HG03521 (cell line): ENCODE data around the gene SLC35F1.
A peak's percentile ranks its signal among the peaks of the same experiment; 100 is the strongest.

Experiments used
- ATAC-seq: cut with Tn5 transposase; IDR thresholded peaks from one replicate; pipeline ENCODE4 v1.9.1; 2021; ENCODE audit warnings: mild to moderate bottlenecking, moderate library complexity; ENCODE audit not compliant: unreplicated experiment

The SLC35F1 gene

DNA sequence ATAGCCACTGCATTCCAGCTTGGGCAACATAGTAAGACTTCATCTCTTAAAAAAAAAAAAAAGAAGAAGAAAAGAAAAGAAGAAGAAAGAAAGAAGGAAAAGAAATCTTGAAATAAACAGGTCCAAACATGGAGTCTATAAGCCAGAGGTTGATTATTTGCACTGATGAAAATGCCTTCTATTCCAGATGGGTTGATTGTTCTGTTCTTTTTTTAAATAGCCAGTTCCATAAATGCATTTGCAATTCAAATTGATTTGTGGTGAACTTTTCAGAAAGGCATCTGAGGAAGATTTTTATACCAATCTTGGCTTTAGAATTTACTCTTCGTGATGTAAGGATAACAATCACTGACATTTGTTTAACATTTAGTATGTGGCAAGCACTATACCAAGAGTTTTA, 397.3 kb downstream of the SLC35F1 start:
- no peak for ATAC-seq

DNA sequence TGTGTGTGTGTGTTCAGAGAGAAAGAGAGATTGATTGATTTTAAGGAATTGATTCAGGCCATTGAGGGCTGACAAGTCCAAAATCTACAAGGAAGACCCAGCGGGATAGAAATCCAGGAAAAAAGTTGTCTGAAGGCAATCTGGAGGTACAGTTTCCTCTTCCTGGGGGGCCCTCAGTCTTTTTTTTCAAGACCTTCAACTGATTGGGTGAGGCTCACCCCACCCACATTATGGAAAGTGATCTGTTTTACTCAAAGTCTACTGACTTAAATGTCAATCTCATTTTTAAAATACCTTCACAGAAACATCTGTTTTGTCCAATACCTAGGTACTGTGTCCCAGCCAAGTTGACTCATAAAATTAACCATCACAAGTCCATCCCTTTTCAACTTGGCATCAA, 398.0 kb downstream of the SLC35F1 start:
- no peak for ATAC-seq

DNA sequence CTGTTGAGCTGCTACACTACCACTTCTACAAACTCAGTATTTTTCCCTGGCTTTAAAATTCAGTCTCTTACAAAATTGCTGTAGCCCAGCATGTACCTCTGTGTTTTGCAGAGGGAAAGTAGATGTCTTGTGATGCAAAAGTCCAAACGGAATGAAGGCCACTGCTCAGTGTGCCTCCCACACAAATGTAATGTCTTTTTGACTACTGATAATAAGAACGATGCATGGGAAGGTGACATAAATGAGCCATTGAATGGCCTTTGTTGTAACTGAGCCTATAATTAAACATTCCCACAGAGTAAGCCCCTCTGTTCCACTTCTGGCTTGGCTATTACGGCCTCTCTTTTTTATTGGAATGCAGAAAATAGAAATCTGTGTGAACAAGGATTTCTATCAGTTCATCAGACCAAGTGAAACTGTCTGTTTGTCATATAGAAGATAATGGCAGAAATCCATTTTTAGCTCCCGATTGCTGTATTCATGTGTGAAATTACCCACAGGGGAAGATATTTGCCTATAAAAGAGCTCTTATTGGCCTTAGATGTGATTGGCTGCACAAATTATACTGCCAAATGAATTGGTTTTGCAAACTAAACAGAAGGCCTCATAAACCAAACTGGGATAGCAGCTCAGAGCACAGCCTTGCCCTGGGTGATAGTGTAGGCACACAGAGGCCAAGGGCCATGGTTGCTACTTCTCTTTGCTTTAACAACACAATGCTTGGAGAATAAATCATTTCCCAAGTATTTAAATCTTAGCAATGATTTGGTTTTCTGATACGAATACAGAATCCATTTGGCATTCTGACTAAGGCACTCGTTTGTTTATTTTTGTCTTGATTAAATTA, 399.6 kb downstream of the SLC35F1 start:
- no peak for ATAC-seq

DNA sequence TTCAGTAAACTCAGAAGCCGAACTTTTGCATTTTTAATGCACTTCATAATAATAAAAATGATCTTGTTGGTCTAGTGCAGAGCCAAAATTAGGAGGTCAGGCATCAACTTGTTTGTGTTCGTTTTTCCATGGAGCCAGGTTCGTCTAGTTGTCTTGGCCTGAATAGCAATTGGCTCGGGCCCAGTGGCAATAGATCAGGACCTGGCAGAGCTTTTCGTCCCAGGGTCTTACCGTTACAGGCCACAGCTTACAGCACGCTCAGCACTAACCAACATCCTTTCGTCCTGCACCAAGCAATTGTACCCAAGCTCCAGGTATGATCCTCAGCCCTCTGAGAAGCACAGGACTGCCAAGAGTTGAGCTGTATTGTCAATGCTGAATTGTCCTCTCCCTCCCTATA, 400.5 kb downstream of the SLC35F1 start:
- ATAC-seq: no peak

DNA sequence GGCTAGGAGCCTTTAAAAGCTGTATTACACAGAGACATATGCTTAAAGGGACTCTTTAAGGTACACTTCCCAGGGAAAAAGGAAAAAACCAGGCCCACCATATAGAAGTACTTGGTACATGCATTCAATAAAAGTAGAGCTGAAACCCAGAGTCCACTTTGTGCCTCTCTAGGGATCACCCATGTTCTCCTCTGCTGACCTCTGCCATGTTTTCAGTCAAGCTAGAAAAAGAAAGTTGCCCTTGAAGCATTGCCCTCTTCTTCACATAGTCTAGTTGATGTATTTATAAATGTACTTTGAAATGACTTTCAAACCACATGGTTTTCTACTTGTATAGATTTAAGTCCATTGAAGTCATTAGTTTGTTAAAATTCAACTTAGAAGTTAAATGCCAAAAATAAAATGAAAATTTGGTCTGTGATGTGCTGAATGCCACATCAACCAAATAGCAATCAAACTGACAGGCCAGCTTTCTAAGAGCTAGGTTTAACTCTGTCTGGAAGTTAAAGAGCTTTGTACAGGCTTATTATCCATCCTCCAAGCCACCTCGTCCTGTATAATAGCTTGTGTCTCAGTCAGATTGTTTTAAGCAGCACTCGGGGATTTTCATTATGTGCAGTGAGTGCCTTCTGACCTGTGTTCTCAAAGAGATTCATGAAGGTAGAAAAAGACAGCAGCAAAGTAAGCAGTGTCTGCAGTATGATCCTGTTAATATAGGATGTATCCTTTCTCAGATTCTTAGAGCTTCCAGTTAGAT, 402.5 kb downstream of the SLC35F1 start:
- no peak for ATAC-seq

DNA sequence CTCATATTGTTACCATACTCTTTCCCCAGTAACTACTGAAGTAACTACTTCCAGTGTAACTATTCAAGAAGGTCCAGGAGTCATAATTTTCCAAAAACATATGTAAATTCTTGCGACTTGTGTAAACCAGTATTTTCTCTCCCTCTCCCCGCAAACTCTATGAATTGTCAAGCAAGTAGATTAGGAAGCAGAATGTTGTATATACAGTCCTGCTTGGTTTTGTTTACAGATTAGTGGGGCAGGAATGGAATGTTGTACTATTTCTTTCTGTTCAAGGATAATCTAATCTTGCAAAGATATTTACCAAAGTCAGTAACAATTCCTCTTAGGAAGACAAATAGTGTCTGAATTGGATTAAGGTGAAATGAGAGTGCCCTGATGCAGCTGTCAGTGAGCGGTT, 406.1 kb downstream of the SLC35F1 start:
- ATAC-seq: no peak

DNA sequence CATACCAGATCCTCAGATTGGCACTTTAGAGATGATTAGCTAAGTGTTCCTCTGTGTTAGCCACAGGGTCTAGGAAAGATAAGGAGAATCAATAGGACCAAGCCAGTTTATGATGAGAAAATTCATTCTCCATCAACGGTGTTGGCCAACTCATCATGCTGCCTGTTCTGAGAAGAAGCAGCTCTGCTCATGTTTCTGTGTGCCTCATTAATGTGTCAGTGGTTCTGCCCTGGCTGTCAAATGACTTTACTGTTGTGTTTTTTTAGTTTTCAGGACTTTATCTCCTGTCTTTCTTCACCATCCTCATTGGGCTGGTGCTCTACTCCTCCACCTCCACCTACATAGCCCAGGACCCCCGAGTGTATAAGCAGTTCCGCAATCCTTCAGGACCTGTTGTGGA, 406.7 kb downstream of the SLC35F1 start:
- ATAC-seq: no peak

DNA sequence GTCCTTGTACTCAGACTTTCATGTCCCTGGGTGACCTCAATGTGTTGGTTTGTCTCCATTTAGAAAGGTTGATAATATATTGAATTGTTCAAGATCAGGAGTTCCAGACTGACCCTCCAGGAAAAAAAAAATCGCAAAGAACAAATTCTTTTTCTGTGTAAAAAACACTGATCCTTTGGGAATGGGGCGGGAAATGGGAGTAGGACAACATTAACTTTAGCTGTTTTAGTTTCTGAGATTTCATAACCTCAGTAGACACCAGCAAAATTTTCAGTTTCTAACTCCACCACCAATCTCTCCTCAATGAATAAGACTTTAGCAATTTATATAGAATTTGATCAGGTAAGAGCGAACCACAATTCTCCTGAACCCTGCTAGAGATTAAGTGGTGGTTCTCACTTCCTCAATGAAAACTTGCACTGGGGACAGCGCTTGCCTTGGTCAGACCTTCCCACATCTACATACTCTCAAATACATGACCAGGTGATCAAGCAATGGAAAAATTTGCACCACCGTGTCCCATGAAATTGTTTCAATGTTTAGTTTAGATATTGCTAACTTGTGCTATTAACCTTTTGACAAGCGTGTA, 409.8 kb downstream of the SLC35F1 start:
- ATAC-seq: peak; percentile 47

DNA sequence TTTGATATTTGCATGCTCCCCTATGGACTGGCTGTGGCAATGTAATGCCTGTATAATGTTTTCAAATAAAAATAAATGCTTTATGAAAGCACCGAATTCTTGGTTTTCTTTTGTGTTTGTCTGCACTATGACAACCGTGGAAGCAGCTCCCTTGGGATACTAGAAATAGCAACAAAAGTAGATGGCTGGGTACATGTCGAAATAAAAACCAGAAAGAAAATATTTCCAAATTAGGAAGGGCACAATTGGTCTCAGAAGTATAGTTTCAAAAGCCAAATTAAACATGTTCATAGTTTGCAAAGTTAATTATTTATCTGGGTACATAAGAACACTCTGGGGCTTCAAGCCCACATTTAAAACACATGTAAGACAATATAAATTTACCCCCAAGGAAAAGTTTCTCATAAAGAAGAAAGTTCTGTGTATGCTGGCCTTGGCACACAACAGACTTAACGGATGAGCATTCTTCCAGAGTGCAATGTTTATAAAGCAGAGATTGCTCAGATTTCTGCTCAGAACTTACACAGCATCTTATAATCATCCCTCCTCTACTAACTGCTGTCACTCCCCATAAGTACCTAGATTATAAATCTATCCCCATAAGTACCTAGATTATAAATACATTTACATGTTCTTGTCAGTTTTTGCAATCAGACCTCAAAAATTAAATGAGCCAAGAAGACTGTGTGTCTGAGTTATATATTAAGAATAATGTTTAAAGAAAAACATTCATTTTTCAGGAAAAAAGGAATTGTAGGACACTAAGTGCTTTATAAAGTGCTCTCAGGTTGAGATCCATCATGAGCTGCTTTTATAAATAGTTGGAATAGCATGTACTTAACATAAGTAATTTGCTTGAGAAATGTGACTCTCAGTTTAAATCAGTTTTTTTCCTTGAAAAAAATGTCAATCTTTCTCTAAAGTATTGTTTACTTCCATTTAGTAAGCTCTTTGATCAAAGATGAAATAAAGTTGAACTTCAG, 410.8 kb downstream of the SLC35F1 start:
- no peak for ATAC-seq

DNA sequence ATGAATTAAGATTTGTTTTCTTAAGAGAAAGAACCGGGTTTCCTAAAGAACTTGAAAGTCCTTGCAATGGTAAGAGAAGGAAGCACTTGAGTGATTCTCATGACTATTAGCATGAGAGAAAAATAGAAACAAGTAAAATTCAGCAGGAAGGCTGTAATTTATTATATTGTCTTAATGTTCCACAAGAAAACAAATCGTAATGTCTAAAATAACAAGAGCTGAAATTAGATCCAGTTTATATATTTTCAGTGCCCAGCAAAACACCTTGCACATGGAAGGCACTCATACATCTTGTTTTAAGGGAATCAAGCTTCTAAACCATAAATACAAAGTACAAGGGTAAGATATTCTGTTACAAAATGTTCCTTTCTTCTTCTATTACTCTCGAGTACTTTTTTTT, 411.6 kb downstream of the SLC35F1 start:
- ATAC-seq: no peak

DNA sequence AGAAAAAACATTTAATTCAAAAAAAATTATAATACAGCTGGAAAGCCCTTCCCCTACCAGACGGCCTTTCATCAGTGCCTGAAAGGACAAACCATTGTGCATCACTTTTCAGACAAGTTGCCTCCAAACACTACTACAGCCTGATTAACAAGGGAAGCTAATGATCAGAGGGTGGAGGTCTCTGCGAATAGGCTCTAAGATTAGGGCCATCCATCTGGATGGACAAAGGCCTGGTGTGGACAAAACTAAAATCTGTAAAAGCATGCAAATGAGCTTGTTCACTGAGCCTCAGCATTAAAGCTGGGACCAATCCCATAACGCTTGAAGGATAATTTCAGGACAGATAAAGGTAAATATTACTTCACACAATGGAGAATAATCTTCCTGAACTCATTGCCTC, 412.4 kb downstream of the SLC35F1 start:
- no peak for ATAC-seq

DNA sequence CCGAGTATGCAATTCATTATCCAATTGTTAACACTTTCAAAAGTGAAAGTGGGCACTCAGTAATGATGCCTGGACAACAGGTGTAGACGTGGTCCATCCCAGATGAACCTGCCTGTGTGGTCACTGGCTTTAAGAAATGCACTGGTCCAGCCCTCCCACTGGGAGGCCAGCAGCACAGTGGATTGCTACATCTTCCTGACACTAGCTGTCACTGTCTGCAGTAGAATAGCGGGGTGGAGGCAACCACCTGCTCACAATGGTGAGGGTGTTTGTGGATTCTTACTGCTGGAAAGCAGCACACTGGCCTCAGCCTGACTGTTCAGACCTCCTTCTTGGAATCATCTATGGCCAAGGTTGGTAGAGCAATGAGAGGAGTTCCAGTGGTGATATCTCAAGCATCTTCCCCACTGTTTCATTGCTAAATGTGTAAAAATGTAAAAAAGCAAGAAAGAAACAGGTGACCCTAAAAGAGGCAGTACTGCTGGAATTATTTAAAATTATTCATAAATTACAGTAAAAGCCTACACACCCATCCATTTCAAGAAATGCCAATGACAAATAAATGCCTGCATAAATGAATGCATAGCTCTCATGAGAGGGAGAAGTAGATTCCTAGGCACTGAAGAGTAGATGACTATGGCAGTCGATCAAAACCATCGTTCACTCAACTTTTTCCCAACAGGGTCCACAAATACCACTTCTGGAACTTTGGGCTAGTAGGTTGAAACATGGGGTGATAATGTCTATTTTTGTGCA, 413.0 kb downstream of the SLC35F1 start:
- no peak for ATAC-seq

DNA sequence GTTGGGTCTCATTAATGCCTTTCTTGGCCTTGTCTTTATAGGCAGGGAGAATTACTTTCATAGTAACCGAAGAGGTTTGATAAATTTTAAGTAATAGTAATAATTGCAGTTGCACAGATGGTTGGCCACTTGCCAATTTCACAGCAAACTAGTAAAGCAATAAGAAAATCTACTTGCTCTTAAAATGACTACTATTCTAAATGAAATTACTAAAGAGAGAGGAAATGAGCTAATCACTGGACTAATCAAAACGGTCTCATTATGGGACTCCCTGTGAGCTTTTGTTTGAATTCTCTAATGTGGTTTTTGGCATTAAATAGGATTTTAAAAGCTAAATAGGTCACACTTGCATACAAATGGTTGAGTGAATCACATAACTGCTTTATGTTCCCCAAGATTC, 413.6 kb downstream of the SLC35F1 start:
- no peak for ATAC-seq

DNA sequence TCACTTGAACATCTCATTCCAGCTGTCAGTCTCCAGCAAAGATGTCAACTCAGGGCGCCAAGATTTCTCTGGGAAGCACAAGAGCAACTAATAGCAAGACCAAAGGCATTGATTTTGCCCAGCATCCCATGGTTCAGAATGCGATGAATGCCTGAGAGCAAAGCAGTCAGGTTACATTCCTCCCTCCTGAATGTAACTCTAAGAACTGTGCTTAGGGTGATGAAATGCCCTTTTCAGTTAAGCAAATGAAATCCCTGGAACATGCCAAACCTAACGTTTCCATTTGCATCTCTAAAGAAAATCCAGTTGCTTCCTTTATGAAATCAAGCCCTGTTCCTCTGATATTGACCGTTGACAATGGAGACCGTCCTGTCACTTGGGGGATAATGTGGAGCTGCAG, 417.1 kb downstream of the SLC35F1 start:
- ATAC-seq: no peak

DNA sequence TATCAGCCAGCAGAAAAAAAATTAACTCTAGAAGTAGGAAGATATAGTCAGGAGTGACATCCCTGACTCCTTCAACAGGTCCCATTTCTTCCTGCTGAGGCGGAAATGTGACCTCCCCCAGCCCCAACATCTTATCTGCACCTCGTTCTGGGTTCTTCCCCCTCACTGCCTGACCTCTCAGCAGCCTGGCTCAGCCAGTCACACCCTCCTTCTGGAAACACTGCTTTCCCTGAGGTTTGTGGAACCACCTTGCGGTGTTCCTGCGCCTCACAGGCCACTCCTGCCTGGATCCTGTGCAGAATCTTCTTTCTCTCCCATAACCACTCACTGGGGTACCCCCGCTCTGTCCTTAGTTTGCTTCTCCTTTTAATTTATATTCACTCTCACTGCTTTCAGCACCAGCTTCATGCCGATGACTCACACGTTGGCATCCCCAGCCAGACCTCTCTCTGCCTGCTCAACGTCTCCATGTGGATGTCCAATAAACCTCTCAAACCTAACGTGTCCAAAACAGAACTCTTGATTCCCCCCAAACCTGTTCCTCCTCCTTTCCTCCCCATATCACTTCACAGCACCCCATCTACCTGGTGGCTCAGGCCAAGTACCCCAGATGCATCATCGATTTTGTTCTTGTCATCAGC, 418.3 kb downstream of the SLC35F1 start:
- ATAC-seq: no peak

DNA sequence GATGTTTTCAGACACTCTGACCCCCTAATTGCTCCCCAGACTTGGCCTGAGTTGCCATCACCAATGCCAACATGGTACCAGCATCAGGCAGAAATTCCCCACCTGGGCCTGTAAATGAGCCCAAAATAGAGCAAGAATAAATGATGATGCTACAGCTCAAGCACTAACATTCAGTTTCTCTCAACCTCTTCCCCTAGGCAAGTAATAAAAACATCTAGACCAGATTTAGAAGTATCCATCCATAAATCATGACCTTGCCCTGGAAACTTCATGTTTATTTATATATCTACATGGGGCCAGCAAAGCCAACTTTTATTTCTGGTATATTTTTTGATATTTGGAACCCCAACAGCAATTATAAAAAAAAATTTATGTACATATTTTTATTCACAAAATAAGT, 419.6 kb downstream of the SLC35F1 start:
- no peak for ATAC-seq

DNA sequence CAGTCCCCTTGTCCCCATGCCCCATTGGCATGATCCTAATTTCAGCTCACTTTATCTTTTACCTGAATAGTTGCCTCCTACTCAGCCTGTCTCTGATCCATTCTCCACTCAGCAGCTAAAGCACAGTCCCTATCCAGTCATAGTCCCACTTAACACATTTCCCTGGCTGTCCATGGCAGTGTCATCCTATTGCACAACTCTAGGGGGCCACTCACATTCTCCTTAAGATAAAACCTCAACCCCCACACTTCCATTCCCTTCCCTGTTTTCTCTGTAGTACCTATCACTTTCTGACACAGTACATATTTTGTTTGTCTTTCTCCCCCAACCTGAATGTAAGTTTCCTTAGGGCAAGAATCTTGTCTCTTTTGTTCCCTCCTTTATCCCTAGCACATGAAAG, 420.2 kb downstream of the SLC35F1 start:
- no peak for ATAC-seq

DNA sequence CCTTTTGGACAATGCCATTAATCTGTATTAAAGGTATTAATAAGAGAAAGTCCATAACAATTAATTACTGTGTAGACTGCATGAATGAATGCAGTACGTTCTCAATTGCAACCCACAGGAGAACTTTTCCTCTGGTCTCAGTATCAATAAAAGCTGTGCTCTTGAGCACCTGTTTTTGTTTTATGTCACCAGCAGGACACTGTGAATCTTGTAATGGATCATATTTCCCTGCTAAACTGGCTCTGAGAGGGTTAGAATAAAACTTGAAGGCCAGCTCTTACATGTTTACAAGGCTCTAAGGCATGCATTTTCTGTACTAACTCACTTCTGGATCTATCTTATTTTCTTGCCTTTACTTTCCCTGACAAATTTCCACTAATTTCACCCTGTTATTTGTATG, 426.7 kb downstream of the SLC35F1 start:
- ATAC-seq: no peak

DNA sequence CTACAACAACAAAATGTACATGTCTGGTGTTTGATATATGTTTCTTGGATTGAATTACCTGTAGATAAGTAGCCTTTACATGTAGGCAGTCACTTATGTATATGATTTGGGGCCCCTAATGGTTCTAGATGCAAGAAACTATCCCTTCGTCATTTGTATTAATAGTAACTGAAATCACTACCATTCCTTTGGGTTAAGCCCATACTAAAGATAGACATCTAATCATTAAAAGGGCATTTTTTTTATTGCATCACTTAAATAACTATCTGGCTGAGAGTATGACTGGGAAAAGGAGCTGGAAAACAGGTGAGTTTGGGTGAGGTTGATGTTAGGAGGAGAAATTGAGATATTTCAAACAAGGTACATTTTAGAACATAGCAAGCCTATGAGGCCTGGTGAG, 427.6 kb downstream of the SLC35F1 start:
- no peak for ATAC-seq
